Islet of Langerhans (tissue), 1 donor: ENCODE data around the gene FIBCD1.

ENCODE experiments used
- FAIRE-seq: peaks from one replicate; lab custom pipeline; 2011; peaks lifted over from hg19 to GRCh38; lab: Jason Lieb, UNC

Gene FIBCD1

GRCh38 chr9:130906735-130907416, 32.2 kb downstream of the FIBCD1 start:
- FAIRE-seq: no peak

DNA sequence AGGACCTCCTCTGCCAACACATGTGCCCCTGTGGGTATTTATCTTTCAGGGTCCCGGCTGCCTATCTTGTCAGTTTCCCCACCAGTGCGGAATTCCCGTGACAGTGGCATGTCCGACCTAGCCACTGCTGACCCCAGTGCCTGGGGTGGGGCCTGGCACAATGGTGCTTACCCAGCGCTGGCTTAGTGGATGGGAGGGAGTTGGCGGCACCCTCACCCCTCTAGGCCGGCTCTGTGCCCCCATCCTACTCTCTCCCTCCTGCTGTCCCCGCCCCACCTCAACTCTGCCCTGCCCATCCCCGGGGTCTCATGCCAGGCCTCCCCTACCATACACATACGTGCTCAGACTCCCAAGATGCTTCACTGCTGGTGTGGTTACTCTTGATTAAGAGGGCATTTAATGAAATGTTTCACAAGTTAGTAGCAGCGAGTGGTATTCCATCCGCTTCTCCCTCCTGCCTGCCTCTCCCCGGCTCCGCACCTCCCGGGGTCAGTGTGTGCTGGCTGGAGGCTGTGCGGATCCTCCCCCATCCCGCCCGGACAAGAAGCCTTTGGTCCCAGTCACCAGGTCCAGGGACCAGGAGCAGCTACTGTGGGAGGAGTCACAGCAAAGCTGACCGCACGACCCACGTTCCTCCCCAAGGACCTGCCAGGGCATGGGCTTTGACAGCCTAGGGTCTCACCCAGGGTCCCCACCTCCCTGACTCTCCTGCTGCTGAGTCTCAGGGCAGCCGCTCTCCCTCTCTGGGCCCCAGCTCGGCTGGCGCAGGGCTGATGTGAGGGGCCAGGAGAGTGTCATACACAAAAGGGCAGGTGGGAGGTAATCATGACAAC, 32.9 kb downstream of the FIBCD1 start:
- FAIRE-seq: no peak

DNA sequence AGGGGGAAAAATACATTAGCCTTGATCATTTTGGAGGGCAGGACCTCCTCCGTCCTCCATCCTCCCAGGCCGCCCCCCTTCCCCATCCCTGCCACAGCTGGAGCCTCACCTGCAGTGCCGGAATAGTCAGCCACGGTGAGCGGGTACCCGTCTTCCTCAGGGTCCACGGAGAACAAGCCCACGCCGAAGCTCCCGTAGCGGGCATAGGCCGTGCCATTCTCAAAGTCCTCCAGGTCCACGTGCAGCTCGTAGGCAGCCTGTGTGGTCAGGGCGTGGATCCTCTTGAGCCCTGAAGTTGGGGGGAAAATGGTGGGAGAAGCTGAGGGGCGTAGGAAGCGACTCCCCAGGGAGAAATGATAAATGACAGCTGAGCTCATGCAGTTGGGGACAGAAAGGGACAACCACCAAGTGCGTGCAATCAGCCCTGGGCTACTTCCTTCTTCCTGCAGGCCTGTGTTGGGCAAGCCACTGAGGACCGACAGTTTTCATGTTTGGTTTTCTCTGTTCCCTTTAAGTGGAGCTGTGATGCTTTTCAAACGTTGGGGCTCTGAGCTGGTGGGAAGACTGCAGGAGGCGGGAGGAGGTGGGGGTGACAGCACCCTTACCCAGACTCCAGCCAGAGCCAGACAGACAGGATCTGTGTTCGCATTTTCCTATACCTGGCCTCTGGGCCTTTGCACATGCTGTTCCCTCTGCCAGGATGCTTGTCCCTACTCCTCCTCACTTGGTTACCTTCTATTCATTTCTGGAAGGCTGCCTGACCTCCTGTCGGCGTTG, 33.7 kb downstream of the FIBCD1 start:
- no peak for FAIRE-seq

DNA sequence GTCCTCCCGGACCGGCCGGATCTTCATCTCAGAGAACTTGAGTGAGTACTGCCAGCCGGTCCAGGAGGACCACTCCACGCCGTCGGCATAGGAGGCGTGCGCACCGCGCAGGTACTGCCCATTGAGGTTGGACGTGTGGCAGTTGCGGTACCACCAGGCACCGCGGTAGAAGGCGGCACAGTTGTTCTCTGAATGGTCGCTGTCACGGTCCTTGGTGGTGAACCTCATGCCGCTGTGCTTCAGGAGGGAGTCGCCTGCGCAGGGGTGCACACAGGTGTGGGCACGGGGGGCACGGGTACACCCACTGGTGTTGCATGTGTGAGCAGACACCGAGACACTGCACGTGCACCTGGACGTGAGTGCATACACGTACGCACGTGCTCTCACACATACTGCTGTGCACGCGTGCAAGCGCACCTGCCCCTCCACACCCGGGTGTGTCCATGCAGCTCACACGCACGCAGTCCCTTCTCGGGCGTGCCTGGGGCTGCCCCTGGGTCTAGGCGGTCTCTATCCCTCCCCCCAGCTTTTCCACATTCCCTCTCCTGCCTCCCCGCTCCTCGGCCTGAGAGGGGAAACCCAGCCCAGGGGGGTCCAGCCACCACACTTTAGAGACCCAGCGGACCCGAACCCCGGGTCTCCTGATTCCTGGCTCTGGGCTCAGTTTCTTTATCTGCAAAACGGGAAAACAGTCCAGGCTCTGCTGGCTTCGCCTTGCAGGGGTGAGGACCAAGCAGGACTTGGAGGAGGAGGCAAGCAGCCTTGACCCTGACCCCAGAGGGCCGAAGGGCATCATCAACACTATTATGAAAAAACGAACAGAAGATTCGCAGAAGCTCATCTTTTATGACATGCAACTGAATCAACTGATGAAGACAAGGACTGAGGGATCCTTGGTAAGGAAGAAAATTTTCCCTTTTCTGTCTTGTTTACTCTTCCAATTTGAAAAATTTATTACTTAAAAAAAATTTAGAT, 34.7 kb downstream of the FIBCD1 start:
- FAIRE-seq: no peak

GRCh38 chr9:130903194-130904069, 35.6 kb downstream of the FIBCD1 start:
- no peak for FAIRE-seq

DNA sequence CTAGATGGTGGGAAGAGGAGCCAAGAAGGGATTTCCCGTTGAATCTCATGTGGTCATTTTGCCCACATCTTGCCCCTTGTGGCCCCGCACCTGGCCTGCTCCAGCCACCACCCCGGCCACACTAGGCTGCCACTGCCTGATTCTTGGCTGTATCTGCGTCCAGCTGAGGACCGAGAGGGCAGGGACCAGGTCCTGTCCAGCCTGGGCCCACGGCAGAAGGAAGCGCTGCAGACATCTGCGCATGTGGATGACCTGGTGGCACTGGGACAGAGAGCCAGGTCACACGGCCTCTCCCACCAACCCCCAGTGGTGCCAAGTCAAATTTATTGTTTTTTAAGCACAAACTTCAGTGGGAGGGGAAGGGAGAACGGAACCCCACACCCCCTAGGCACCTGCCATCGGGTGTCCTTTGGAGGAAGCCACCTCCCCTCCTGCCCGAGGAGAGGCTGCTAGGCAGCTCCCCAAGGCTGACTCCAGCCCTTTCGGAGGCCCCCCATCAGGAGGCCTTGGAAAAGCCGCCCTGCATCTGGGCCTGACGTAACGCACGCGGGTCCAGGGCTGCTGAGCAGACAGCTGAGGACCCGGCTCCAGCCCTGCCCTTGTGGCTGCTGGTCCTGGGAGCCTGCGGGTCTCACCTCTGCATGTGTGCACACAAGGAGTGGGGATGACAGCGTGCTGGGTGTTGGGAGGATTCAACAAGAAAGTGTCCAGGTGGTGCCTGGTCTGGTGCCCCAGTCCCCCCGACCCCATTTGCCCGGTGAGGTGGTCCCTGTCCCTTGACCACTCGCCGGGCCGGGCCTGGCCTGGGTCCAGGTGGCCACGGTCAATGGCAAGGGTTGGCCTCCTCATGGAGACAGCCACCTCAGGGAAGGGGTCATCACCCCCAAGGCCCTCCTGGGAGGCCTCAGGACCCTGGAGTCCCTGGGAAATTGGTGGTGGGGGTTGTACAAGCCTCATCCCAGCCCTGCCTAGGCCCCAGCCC, 36.6 kb downstream of the FIBCD1 start:
- no peak for FAIRE-seq

- FAIRE-seq: no peak
Measured at GRCh38 chr9:130901498-130902203, 37.4 kb downstream of the FIBCD1 start.

DNA sequence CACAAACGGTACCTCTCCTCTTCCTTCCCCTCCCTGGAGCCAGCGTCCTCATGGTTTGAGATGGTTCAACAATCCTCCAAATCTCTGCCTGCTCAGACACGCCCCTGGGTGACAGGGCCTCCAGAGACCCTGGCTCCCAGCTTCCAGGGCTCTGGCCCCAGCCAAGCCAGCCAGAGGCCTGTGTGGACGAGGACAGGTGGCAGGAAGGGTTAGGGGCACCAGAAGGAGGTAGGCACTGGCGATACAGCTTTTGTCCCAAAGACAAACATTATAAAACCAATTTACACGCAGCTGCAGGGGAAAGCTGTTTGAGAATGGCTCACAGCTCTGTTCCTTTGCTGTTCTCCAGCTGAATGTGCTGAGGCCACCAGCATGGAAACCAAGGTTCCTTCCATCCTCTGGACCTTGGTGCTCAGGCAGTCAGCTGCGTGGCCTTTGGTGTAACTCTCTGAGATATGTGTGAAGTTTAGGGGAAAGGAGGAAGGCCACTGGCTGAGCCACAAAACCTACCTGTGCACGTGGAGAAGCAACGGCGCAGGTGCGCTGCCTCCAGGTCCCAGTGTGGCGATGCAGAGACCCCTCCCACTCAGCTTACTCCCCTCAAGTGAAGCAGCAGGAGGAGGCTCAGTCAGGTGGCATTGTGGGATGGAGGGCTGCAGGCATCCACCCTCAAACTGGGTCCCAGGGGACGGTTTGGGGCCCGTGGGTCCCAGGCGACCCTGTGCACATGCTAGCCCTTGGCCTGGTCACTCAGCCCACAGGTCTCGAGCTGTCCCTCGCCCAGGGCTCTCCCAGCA, 38.1 kb downstream of the FIBCD1 start:
- FAIRE-seq: no peak

DNA sequence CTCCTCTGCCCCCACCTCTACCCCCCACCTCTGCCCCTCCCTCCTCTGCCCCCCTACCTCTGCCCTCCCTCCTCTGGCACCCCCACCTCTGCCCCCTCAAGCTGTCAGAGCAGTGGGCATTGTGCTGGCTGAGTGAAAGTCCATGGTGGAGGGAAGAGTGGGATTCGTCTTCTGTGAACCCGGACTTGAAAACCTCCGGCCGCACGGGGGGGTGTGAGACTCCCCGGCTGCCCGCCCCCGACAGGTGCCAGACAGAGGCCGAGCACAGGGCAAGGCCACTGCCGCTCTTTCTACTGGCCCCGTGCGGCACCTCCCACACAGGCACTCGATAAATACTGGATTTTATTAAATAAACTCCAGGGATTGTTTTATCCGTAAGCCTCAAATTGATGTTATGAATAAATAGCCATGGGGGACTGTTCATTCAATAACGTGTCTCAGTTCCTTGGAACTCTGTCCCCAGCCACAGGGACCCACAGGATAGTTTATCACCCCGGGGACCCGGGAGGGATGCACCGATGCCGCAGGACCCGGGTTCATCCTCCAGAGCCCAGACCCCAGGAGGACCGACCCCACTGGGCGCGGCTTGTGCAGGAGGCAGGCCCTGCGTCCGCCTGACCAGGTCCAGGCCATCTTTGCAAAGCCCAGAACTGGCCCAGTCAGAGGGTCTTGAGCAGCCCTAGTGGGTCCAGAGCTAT, 39.8 kb downstream of the FIBCD1 start:
- no peak for FAIRE-seq

DNA sequence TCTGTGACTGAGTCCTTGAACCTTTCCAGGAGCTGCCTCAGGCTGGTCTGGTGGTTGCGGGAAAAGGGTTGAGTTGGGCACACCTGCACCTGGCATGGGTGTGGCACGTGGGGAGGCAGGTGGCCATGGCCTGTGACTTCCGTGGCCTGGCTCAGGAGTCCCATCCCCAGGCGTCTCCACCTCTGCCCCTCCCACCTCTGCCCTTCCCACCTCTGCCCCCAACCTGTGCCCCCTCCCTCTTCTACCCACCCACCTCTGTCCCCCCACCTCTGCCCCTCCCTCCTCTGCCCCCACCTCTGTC, 40.5 kb downstream of the FIBCD1 start:
- no peak for FAIRE-seq

GRCh38 chr9:130897848-130898551, 41.0 kb downstream of the FIBCD1 start:
- no peak for FAIRE-seq

GRCh38 chr9:130897105-130897751, 41.8 kb downstream of the FIBCD1 start:
- FAIRE-seq: no peak

- no peak for FAIRE-seq
Measured at GRCh38 chr9:130896233-130897014, 42.6 kb downstream of the FIBCD1 start, which contains the start of gene QRFP. TSS of gene QRFP (minus strand) at chr9:130896812. CDS start at chr9:130893838, 2,974 bp downstream.

GRCh38 chr9:130895481-130896232, 43.4 kb downstream of the FIBCD1 start:
- FAIRE-seq: no peak

- no peak for FAIRE-seq
Measured at GRCh38 chr9:130895038-130895437, 44.0 kb downstream of the FIBCD1 start.
